Caco-2 (cell line): ENCODE results near the gene SLC38A2. TPM values are rescaled to one million over a fixed set of nuclear protein-coding genes. Genes with fewer than 3 reads are reported as not detected.
"Not testable (repeated sequence)": the region's sequence is repeated elsewhere in the genome, so short reads cannot be mapped to it uniquely, and the experiment has no call there.

Experiments
- BruUV-seq: library from RNA; stranded (reverse); fragments of 400-500 nt; replicated peaks from 2 replicates; lab custom pipeline; 2021; lab: Mats Ljungman, UMichigan
- CTCF ChIA-PET: fragments of 300-600 bp; sonication (Branson Sonifier 250); formaldehyde crosslinking; loops from one replicate; lab custom pipeline; 2022; ENCODE audit warnings: antibody characterized with exemption; lab: Charles Lee
- POLR2A ChIA-PET: fragments of 300-600 bp; sonication (Branson Sonifier 250); formaldehyde crosslinking; loops from one replicate; lab custom pipeline; 2022; ENCODE audit warnings: antibody characterized with exemption; lab: Charles Lee
- DNase-seq, 2 experiments: peaks; one replicate each; pipeline versions ENCODE4 v3.0.0 to v3.0.0-alpha.2; 2020 to 2022
- H3K27me3 ChIP-seq: replicated peaks from 2 replicates; pipeline ENCODE4 v1.6.0; 2011; ENCODE audit warnings: low read length; ENCODE audit not compliant: control insufficient read depth, insufficient read depth
- H3K36me3 ChIP-seq: 2 replicates; pipeline ENCODE4 v1.5.1; 2011; ENCODE audit warnings: low read length; ENCODE audit not compliant: control insufficient read depth, insufficient read depth
- H3K4me1 ChIP-seq: fragments of 250-450 bp; sonication (Bioruptor Pico); 2 replicates; pipeline ENCODE4 v1.5.1; 2020; ENCODE audit warnings: mild to moderate bottlenecking
- H3K4me3 ChIP-seq: 2 replicates; pipeline ENCODE4 v1.5.1; 2011; ENCODE audit warnings: low read depth, mild to moderate bottlenecking, control low read depth, low read length
- H3K9me3 ChIP-seq: fragments of 250-450 bp; sonication (Bioruptor Pico); 2 replicates; pipeline ENCODE4 v1.5.1; 2020; ENCODE audit warnings: mild to moderate bottlenecking, moderate library complexity
- H3K27ac Mint-ChIP-seq: one replicate; pipeline ENCODE4 v1.8.0; 2022; ENCODE audit warnings: mixed read lengths; ENCODE audit not compliant: unreplicated experiment
- H3K27me3 Mint-ChIP-seq: one replicate; pipeline ENCODE4 v1.8.0; 2022; ENCODE audit warnings: mixed read lengths; ENCODE audit not compliant: insufficient read depth, unreplicated experiment
- H3K36me3 Mint-ChIP-seq: one replicate; pipeline ENCODE4 v1.8.0; 2022; ENCODE audit warnings: mild to moderate bottlenecking, mixed read lengths; ENCODE audit not compliant: insufficient read depth, unreplicated experiment
- H3K4me1 Mint-ChIP-seq: one replicate; pipeline ENCODE4 v1.8.0; 2022; ENCODE audit warnings: low read depth, mixed read lengths; ENCODE audit not compliant: unreplicated experiment
- H3K4me3 Mint-ChIP-seq: one replicate; pipeline ENCODE4 v1.8.0; 2022; ENCODE audit warnings: mild to moderate bottlenecking, moderate library complexity, mixed read lengths; ENCODE audit not compliant: unreplicated experiment
- H3K9me3 Mint-ChIP-seq: one replicate; pipeline ENCODE4 v1.8.0; 2022; ENCODE audit warnings: mixed read lengths; ENCODE audit not compliant: unreplicated experiment
- intact Hi-C: fragments of 100-400 bp; cut with micrococcal nuclease; formaldehyde crosslinking; loops from one replicate; pipeline ENCODE4 v1.10.0; 2022; ENCODE audit not compliant: unreplicated experiment
- total RNA-seq: library from RNA; stranded (reverse); gene quantifications from 2 replicates; pipeline ENCODE4 v1.2.3, GENCODE V29; 2022
- TF ChIP-seq, protein P1 (sequence below), 2 experiments: fragments of 200-600 bp in 1 of 2; IDR thresholded peaks; 1 replicate in 1 of 2; 2 replicates in 1 of 2; pipeline versions ENCODE4 v1.5.1 to v1.8.0; 2011 to 2022; ENCODE audit warnings: antibody characterized with exemption in 1 of 2, control low read depth in 1 of 2, inconsistent platforms in 1 of 2, low read depth in 1 of 2, low read length in 1 of 2, mild to moderate bottlenecking in 1 of 2, moderate library complexity in 1 of 2; ENCODE audit not compliant: insufficient read depth in 1 of 2, severe bottlenecking in 1 of 2, unreplicated experiment in 1 of 2

The SLC38A2 gene
- total RNA-seq, 1 experiment from 2014 or later, result 331 TPM

DNA sequence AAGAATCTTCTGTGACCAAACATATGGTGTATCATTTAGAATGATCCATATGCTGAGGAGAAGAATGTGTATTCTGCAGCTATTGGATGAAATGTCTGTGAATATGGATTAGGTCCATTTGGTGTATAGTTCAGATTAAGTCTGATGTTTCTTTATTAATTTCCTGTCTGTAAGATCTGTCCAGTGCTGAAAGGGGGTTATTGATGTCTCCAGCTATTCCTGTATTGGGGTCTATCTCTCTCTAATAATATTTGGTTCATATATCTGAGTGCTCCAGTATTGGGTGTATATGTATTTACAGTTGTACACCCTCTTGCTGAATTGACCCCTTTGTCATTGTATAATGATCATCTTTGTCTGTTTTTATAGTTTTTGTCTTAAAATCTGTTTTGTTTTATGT is 33.5 kb downstream of the SLC38A2 start:
- peaks cover 12% of the 10 kb centered on the region for H3K27me3 Mint-ChIP-seq
- Histone ChIP-seq H3K9me3 (no peaks in the 10 kb centered on the region; the same call in 1 of the 2 replicates), H3K4me3 (no peak overlapping the region), H3K4me1 (no peaks in the 10 kb centered on the region), H3K27me3 (no peaks in the 10 kb centered on the region), H3K36me3 (no peaks in the 10 kb centered on the region)
- no peaks in the 10 kb centered on the region for H3K4me1 Mint-ChIP-seq
- peaks cover 10% of the 10 kb centered on the region for H3K9me3 Mint-ChIP-seq
- BruUV-seq, result no TSS peak
- no peak overlapping the region for H3K4me3 Mint-ChIP-seq
- DNase-seq, result no peak
- intact Hi-C loops, result no loop called here
- ChIA-PET POLR2A (no interaction called here), CTCF (no interaction called here)
- TF ChIP-seq, protein P1, sequence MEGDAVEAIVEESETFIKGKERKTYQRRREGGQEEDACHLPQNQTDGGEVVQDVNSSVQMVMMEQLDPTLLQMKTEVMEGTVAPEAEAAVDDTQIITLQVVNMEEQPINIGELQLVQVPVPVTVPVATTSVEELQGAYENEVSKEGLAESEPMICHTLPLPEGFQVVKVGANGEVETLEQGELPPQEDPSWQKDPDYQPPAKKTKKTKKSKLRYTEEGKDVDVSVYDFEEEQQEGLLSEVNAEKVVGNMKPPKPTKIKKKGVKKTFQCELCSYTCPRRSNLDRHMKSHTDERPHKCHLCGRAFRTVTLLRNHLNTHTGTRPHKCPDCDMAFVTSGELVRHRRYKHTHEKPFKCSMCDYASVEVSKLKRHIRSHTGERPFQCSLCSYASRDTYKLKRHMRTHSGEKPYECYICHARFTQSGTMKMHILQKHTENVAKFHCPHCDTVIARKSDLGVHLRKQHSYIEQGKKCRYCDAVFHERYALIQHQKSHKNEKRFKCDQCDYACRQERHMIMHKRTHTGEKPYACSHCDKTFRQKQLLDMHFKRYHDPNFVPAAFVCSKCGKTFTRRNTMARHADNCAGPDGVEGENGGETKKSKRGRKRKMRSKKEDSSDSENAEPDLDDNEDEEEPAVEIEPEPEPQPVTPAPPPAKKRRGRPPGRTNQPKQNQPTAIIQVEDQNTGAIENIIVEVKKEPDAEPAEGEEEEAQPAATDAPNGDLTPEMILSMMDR (IDR thresholded peaks at IDR 0.05; ENCODE audit: insufficient read depth in 1 of 2, low read depth in 1 of 2, low read length in 1 of 2, severe bottlenecking in 1 of 2, unreplicated experiment in 1 of 2), result no peak
- H3K36me3 Mint-ChIP-seq, result no peaks in the 10 kb centered on the region
- H3K27ac Mint-ChIP-seq, result no peak overlapping the region

DNA sequence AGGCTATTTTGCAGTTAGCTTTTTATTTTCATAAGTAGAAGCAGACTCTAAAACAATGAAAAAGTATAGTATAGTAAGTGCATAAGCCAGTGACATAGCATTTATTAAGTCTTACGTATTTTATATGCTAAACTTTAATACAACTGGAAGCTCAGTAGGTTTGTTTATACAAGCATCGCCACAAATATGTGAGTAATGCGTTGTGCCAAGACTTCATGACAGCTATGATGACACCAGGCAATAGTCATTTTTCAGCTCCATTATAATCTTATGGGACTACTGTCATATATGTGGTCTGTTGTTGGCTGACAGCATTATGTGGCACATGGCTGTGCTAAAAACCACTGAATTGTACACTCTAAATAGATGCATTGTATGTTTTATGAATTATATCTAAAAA is 40.3 kb downstream of the SLC38A2 start:
- H3K9me3 Mint-ChIP-seq, result peaks cover 34% of the 10 kb centered on the region
- DNase-seq, result no peak
- no peaks in the 10 kb centered on the region for H3K36me3 Mint-ChIP-seq
- peaks cover 26% of the 10 kb centered on the region for H3K9me3 ChIP-seq
- H3K27me3 Mint-ChIP-seq, result peaks cover 7% of the 10 kb centered on the region
- BruUV-seq, result no TSS peak
- H3K4me3 ChIP-seq, result no peak overlapping the region
- H3K4me1 Mint-ChIP-seq, result no peaks in the 10 kb centered on the region
- H3K4me1 ChIP-seq, result no peaks in the 10 kb centered on the region
- H3K27me3 ChIP-seq, result no peaks in the 10 kb centered on the region
- CTCF ChIA-PET, result no interaction called here
- no peaks in the 10 kb centered on the region for H3K36me3 ChIP-seq
- POLR2A ChIA-PET, result no interaction called here
- H3K4me3 Mint-ChIP-seq, result no peak overlapping the region
- no peak overlapping the region for H3K27ac Mint-ChIP-seq
- intact Hi-C loops, result no loop called here
- TF ChIP-seq, protein P1 (IDR thresholded peaks at IDR 0.05; ENCODE audit: insufficient read depth in 1 of 2, low read depth in 1 of 2, low read length in 1 of 2, severe bottlenecking in 1 of 2, unreplicated experiment in 1 of 2), result no peak

DNA sequence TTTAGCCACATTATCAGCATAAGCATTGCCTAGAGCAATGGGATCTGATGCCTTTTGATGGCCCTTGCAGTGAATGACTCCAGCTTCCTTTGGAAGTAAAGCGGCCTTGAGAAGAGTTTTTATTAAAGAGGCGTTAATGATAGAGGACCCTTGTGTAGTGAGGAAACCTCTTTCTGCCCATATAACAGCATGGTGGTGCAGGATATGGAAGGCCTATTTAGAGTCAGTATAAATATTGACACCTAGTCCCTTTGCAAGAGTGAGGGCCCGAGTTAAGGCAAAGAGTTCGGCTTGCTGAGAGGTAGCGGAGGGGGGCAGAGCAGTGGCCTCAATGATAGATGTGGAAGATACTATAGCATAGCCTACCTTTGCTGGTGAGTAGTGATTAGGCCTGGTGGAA is 47.5 kb downstream of the SLC38A2 start:
- H3K27me3 ChIP-seq, H3K4me3 Mint-ChIP-seq, H3K4me1 Mint-ChIP-seq, CTCF ChIA-PET, H3K27me3 Mint-ChIP-seq, POLR2A ChIA-PET, H3K36me3 ChIP-seq, H3K27ac Mint-ChIP-seq, H3K36me3 Mint-ChIP-seq, BruUV-seq, H3K4me3 ChIP-seq, intact Hi-C loops, H3K4me1 ChIP-seq: not testable (repeated sequence)
- peaks cover 14% of the 10 kb centered on the region for H3K9me3 ChIP-seq
- peaks cover 18% of the 10 kb centered on the region for H3K9me3 Mint-ChIP-seq
- DNase-seq, result peak in 1 of 2 experiments; percentile 17

DNA sequence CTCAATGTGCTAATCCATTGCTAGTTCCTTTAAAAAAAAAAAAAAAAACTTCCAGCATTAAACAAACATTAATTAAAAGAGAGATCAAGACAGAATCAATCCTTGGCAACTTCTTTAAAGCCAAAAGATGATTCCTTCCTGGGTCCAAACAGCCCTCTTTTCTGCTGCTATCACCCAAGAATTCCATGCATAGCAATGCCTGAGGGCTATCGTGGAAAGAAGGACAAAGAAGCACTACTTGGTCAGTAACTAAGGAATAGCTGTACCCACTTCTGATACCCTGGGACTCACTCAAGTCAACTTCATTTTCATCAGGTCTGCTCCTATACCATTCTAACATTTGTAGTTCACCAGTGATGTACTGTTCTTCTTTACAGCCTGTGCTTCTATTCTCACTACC is 51.8 kb downstream of the SLC38A2 start:
- H3K9me3 Mint-ChIP-seq, result peaks cover 14% of the 10 kb centered on the region
- TF ChIP-seq, protein P1 (IDR thresholded peaks at IDR 0.05; ENCODE audit: insufficient read depth in 1 of 2, low read depth in 1 of 2, low read length in 1 of 2, severe bottlenecking in 1 of 2, unreplicated experiment in 1 of 2), result no peak
- no peaks in the 10 kb centered on the region for H3K27me3 ChIP-seq
- no peak for DNase-seq
- no peak overlapping the region for H3K27ac Mint-ChIP-seq
- no peaks in the 10 kb centered on the region; the same call in none of the 2 replicates for H3K9me3 ChIP-seq
- H3K4me3 Mint-ChIP-seq, result no peak overlapping the region
- POLR2A ChIA-PET, result no interaction called here
- H3K36me3 Mint-ChIP-seq, result no peaks in the 10 kb centered on the region
- intact Hi-C loops, result no loop called here
- peaks cover 5% of the 10 kb centered on the region for H3K27me3 Mint-ChIP-seq
- no peak overlapping the region for H3K4me3 ChIP-seq
- H3K4me1 ChIP-seq, result no peaks in the 10 kb centered on the region
- no peaks in the 10 kb centered on the region for H3K4me1 Mint-ChIP-seq
- no TSS peak for BruUV-seq
- no peaks in the 10 kb centered on the region for H3K36me3 ChIP-seq
- CTCF ChIA-PET, result no interaction called here
